K562 treated with DMSO at 1 percent for 4 hours (cell line): ENCODE results near the gene SYNCRIP. TPM values are rescaled to one million over a fixed set of nuclear protein-coding genes. Genes with fewer than 3 reads are reported as not detected.

ENCODE experiments used
- total RNA-seq: library from RNA; unstranded; fragments of 300-600 nt; gene quantifications from 2 replicates; pipeline ENCODE4 v1.2.3, GENCODE V29; 2022; ENCODE audit not compliant: insufficient read depth

Gene SYNCRIP
- total RNA-seq: 20.2 and 26.3 TPM in 2 replicates

DNA sequence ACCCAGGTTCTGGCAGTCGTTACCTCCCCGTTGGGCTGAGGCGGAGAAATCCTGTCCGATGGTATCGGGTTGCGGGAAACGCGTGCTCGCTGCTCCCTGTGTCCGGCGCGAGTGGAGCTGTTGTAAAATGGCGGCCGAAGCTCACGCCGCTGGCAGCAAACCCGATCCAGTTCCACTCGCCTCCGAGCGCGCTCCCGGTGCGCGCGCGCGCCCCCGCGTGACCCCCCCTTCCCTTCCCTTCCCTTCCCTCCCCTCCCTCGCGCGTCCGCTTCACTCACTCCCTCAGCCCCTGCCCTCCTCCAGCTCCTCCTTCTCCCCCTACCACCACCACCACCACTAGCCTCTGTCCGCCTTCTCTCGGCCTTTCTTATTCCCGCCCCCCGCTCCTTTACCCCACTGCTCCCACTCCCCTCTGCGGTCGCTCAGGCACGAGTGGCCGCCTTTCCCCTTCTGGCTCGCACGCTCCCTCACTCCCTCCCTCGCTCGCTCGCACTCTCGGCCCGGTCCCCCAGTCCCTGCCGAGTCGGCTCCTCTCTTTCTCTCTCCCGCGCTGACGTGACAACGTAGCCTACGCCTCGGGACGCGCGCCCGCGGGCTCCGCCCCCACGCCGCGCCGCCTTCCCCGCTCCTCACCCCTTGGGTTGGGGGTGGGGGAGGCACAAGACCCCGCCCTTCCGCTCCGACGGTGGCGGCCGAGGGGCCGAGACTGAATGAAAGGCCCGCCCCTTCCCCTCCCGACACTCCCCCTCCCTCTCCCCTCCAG lies at the start of gene SYNCRIP:
SYNCRIP (minus strand) TSS at position 113 of the 763 bp plus-strand sequence. CDS start 1,447 bp downstream, outside the sequence.

DNA sequence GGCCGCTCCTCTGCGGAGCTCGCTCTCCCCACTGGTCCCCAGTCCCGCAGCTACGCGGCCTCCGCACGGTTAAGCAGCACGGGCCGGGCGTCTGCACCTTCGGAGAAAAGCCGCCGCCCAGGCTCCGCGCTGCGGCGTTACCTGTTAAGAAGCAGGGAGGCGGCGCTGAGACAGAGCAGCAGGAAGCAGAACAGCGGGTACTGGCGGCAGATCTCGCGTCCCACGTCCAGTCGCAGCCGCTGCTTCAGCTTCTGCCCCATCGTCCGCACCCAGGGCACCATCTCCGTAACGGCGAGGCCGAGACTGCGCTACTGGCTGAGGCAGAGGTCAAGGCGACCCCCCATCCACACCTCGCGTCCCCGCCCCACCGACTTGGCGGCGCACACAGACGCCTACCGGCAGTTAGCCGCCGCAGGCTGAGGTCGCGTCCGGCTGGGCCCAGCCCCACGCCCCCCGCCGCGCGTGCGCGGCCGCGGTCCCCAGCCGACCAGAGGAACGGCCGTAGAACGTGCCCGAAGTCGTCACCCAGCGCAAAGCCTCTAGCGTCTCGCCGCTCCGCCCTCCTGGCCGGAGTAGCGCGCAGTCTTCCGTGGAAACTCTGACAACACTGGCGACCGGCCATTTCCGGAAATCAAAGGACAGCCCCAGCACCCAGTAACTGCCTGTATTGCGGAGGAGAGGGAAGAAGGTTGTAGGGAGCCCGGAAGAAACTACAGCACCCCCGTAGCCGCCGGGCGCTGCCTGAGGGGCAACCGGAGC lies 49.1 kb downstream of the SYNCRIP start, which contains the start of gene SNX14:
SNX14 (minus strand) TSS at position 421 of the 759 bp plus-strand sequence; CDS start at position 281, 140 bp downstream.

Other genes with a start within 250 kb of the SYNCRIP start
- not detected in 2 replicates for gene NT5E, start 192.8 kb downstream of the SYNCRIP start, total RNA-seq
- 43.2 and 55.2 TPM in 2 replicates for gene SNX14, start 49.0 kb downstream of the SYNCRIP start, total RNA-seq